Left lung (tissue), 10 donors: ENCODE results near the gene UBA7. TPM values are rescaled to one million over a fixed set of nuclear protein-coding genes. Genes with fewer than 3 reads are reported as not detected.
"Not testable (repeated sequence)": the region's sequence is repeated elsewhere in the genome, so short reads cannot be mapped to it uniquely, and the experiment has no call there.

Experiments used
- ATAC-seq: fragments of 200-7000 bp; cut with Tn5 transposase; one replicate; pipeline ENCODE4 v1.9.1; 2020; ENCODE audit warnings: moderate library complexity
- DNase-seq, 4 donors: peaks; one replicate each; pipeline ENCODE4 v3.0.0-alpha.2; 2013 to 2020
- H3K27ac ChIP-seq, 2 donors: fragments of 200-600 bp; sonication (generic) in 1 of 2; one replicate each; pipeline versions ENCODE4 v1.5.0 to v1.8.0; 2020 to 2021
- H3K27me3 ChIP-seq, 2 donors: fragments of 200-600 bp; sonication (generic) in 1 of 2; one replicate each; pipeline versions ENCODE4 v1.5.0 to v1.8.0; 2020 to 2021
- H3K36me3 ChIP-seq, 2 donors: fragments of 200-600 bp; sonication (generic) in 1 of 2; one replicate each; pipeline versions ENCODE4 v1.5.0 to v1.8.0; 2020 to 2021
- H3K4me1 ChIP-seq, 2 donors: fragments of 200-600 bp; one replicate each; pipeline ENCODE4 v1.8.0; 2021
- H3K4me3 ChIP-seq, 2 donors: fragments of 200-600 bp; sonication (generic) in 1 of 2; one replicate each; pipeline versions ENCODE4 v1.5.0 to v1.8.0; 2020 to 2021; ENCODE audit warnings: mild to moderate bottlenecking in 1 of 2
- H3K9me3 ChIP-seq, 2 donors: fragments of 200-600 bp; sonication (generic) in 1 of 2; one replicate each; pipeline versions ENCODE4 v1.5.0 to v1.8.0; 2020 to 2021
- CTCF ChIP-seq, 2 donors: fragments of 200-600 bp; sonication (generic) in 1 of 2; IDR thresholded peaks; one replicate each; pipeline versions ENCODE4 v1.5.0 to v1.8.0; 2021; ENCODE audit warnings: antibody characterized with exemption in 2 of 2
- intact Hi-C, 2 donors: fragments of 100-400 bp; cut with DNase I; formaldehyde crosslinking; loops; one replicate each; pipeline versions ENCODE4 v1.11.2 to v1.14.2; 2022
- polyA plus RNA-seq, 6 donors: library from polyadenylated mRNA; unstranded; fragments of 120-200 nt; gene quantifications; one replicate each; pipeline ENCODE4 v1.2.1, GENCODE V29; 2013; ENCODE audit not compliant: insufficient read length in 6 of 6
- total RNA-seq, 2 donors: library from RNA; stranded (reverse); fragmentation: NEBNext Ultra II Directional; extraction: Animal tissue kit (Norgen Biotek cat#: 25700); gene quantifications; one replicate each; pipeline ENCODE4 v1.2.1, GENCODE V29; 2021
- donor health status: DM: no; HTN: yes; CAD: no.
- donor health status: DM: no; HTN: no; CAD: no.

Gene UBA7
- total and polyA plus RNA-seq, 8 donors, result 60.9 to 121 (median 82.3) TPM

DNA sequence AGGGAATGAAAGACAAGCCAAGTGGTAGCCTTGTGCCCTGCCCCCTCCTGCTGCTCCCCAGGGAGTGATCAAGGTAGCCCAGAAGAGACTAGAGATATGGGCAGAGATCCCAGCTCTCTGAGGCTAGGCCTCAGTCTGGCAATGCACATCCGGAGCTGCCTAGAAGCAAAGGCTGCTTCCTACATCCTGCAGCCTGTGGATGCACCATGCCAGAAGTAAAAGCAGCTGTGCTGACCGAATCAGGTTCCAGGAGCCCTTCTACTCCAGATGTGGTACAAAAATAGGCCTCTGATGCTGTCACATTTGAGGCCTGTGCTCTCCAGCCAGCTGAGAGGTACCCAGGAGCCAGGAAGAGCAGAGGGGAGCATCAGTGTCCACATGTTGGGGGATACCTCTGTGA, 26.6 kb upstream of the UBA7 start:
- ATAC-seq (no peak), DNase-seq (peak in 1 of 4 donors; percentile 26)
- peaks cover 0 to 3% of the 10 kb centered on the region in 2 donors for H3K36me3 ChIP-seq
- H3K4me1 ChIP-seq, result peaks cover 0 to 2% of the 10 kb centered on the region in 2 donors
- no peak for TF ChIP-seq CTCF (IDR thresholded peaks at IDR 0.05)
- H3K4me3 ChIP-seq, result no peak overlapping the region
- no peak overlapping the region for H3K27ac ChIP-seq
- no peaks in the 10 kb centered on the region for H3K9me3 ChIP-seq
- H3K27me3 ChIP-seq, result no peaks in the 10 kb centered on the region
- intact Hi-C loops, result no loop called here

DNA sequence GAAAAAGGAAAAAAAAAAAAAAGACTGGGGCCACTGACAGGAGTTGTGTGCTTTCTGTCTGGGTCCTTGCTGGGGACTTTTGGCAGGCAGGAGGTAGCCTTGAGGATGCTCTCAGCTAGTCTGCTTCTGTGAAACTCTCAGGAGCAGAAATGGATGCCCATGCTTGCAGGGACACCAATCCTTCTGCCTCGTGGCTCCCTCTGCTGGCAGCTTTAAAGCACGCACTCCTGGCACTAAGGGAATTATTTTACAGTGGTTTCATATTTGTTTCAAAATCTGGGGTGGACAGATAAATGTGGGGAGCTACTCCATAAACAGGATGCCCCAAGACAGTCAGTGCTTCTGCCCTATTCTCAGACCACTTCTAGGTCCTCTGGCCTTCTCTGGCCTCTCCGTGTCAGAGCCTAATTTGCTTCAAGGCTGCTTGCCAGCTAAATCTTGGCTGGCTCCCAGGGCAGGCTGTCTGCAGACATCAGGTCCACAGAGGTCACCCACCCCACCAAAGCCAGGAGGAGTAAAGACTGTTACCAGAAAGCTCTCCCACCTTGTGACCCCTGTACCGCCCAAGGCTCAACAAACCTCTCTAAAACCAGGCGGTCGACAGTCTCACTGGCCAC, 25.5 kb upstream of the UBA7 start:
- Histone ChIP-seq H3K27ac (no peak overlapping the region), H3K27me3 (no peaks in the 10 kb centered on the region), H3K4me3 (no peak overlapping the region), H3K9me3 (no peaks in the 10 kb centered on the region), H3K4me1 (peaks cover 0 to 2% of the 10 kb centered on the region in 2 donors), H3K36me3 (no peaks in the 10 kb centered on the region)
- intact Hi-C loops, result loop anchor here in 1 of 2 donors (5.0 to 10.0 kb wide), 2 partner anchors 37 to 124 kb away; partner anchors contain the start of genes AMIGO3 and INKA1
- ATAC-seq (peak; percentile 95), DNase-seq (peak; percentile 75 to 89 (median 82))
- TF ChIP-seq CTCF (IDR thresholded peaks at IDR 0.05), result peak; percentile 82 to 85

DNA sequence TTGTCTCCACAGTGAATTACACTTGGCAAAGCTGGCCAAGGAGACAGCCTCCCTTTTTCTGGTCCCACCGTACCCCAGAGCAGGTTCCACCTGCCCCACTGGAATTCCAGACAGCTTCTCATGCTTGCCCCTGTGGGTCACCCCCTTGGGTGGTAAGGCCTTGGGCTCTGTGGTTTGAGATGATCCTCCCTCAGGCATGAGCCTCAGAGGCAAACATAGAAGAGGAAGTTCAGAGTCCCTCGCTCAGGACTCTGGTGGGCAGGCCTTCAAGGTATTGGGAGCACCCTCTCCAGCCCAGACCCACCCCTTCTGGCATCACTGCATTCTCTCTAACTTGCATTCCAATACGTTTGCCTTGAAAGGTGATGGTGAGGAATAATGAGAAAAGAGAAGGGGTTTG, 17.6 kb upstream of the UBA7 start:
- no peaks in the 10 kb centered on the region for H3K4me1 ChIP-seq
- peaks cover 0 to 25% of the 10 kb centered on the region in 2 donors for H3K36me3 ChIP-seq
- no peaks in the 10 kb centered on the region for H3K27me3 ChIP-seq
- no peak overlapping the region for H3K4me3 ChIP-seq
- no peak overlapping the region for H3K27ac ChIP-seq
- H3K9me3 ChIP-seq, result no peaks in the 10 kb centered on the region
- TF ChIP-seq CTCF (IDR thresholded peaks at IDR 0.05), result no peak
- no peak for DNase-seq
- intact Hi-C loops, result loop anchor here in 1 of 2 donors (10.0 kb wide), 1 partner anchor 117 kb away; the partner anchor contains the start of gene AMIGO3
- no peak for ATAC-seq

DNA sequence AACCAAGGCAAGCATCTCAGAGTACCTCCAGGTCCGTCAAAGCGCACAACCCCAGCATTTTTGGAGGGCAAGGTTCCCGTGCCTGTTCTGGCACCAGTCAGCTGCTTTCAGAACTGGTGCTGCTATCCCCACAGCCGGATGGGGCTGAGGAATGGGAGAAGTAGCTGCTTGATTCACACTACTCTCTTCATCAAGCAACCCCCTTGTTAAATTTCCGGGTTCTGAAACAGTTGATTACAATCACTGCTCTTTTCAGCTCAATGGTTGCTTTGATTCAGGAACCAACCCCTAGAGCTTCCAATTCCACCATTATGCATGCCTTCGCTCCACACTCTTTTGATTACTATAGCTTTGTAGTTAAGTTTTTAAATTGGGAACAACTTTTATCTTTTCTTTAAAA, 12.3 kb upstream of the UBA7 start:
- DNase-seq, result no peak
- Histone ChIP-seq H3K27me3 (no peaks in the 10 kb centered on the region), H3K36me3 (peaks cover 0 to 14% of the 10 kb centered on the region in 2 donors), H3K4me3 (no peak overlapping the region), H3K27ac (no peak overlapping the region), H3K4me1 (no peaks in the 10 kb centered on the region), H3K9me3 (no peaks in the 10 kb centered on the region)
- intact Hi-C loops, result no loop called here
- no peak for ATAC-seq
- no peak for TF ChIP-seq CTCF (IDR thresholded peaks at IDR 0.05)

GRCh38 chr3:49823131-49823530, 9.4 kb upstream of the UBA7 start:
- H3K27ac ChIP-seq, H3K9me3 ChIP-seq, ATAC-seq, H3K27me3 ChIP-seq, H3K4me1 ChIP-seq, intact Hi-C loops, H3K4me3 ChIP-seq, DNase-seq, H3K36me3 ChIP-seq: not testable (repeated sequence)
